RWPE2 (cell line): ENCODE data around the gene PRM1.

Experiments
- ATAC-seq: fragments of 200-7000 bp; cut with Tn5 transposase; 3 replicates; pipeline ENCODE4 v1.9.1; 2021; ENCODE audit warnings: low read depth
- DNase-seq: peaks from one replicate; pipeline ENCODE4 v3.0.0-alpha.2; 2020; ENCODE audit warnings: low spot score
- H3K27ac ChIP-seq: fragments of 450-650 bp; 2 replicates; pipeline ENCODE4 v1.5.1; 2017; ENCODE audit warnings: mild to moderate bottlenecking; ENCODE audit not compliant: poor library complexity, severe bottlenecking
- H3K27me3 ChIP-seq: fragments of 250-450 bp; sonication (Bioruptor Pico); 2 replicates; pipeline ENCODE4 v1.5.1; 2021; ENCODE audit warnings: mild to moderate bottlenecking, moderate library complexity; ENCODE audit not compliant: insufficient read depth, poor library complexity, severe bottlenecking
- H3K36me3 ChIP-seq: fragments of 250-450 bp; sonication (Bioruptor Pico); 2 replicates; pipeline ENCODE4 v1.5.1; 2020; ENCODE audit warnings: low read depth, mild to moderate bottlenecking, moderate library complexity
- H3K4me1 ChIP-seq: fragments of 250-450 bp; sonication (Bioruptor Pico); 2 replicates; pipeline ENCODE4 v1.5.1; 2021; ENCODE audit warnings: mild to moderate bottlenecking, moderate library complexity; ENCODE audit not compliant: insufficient read depth, poor library complexity, severe bottlenecking
- H3K4me3 ChIP-seq: fragments of 250-450 bp; sonication (Bioruptor Pico); 2 replicates; pipeline ENCODE4 v1.5.1; 2021; ENCODE audit warnings: mild to moderate bottlenecking, moderate library complexity; ENCODE audit not compliant: severe bottlenecking
- H3K9me3 ChIP-seq: fragments of 250-450 bp; sonication (Bioruptor Pico); 2 replicates; pipeline ENCODE4 v1.5.1; 2021; ENCODE audit warnings: mild to moderate bottlenecking, moderate library complexity; ENCODE audit not compliant: severe bottlenecking
- TF ChIP-seq, protein P1 (sequence below): fragments of 450-650 bp; IDR thresholded peaks from one replicate; pipeline ENCODE4 v1.5.1; 2017; ENCODE audit warnings: mild to moderate bottlenecking, moderate library complexity; ENCODE audit not compliant: poor library complexity, severe bottlenecking

Gene PRM1

DNA sequence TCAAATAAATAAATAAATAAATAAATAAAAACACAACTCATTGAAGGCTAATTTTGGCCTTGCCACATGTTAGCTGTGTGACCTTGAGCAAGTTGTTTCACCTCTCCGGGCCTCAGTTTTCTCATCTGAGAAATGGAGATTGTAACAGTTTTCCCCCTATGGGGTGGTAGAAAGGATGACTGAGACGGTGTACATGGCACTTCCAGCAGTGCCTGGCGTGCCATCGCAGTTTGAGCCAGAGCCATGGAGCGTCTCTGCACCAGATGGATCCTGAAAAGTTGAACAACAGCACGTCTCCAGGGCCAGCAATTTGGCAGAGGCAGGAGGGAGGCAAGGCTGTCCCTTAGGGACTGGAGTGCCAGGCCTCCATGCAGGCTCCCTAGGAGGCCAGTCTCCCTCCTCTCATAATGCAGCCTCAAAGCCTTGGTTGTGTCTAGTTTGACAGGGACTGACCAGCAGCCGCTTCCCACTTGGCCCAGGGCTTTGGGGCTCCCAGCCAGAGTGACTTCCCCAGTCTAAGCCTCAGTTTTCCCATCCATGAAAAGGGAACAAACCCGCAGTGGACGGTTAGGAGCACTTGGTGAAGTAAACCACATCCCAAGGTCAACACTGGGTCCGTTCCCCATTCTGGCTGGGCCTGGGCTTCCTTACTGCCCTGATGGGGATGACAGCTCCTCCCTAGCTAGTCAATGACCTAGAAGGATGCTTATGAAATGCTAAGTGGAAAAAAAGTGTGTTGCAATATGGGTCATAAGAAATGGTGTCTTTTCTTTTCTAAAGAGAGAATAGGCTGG is 44.5 kb downstream of the PRM1 start:
- ATAC-seq (no peak), DNase-seq (no peak)
- TF ChIP-seq, protein P1, sequence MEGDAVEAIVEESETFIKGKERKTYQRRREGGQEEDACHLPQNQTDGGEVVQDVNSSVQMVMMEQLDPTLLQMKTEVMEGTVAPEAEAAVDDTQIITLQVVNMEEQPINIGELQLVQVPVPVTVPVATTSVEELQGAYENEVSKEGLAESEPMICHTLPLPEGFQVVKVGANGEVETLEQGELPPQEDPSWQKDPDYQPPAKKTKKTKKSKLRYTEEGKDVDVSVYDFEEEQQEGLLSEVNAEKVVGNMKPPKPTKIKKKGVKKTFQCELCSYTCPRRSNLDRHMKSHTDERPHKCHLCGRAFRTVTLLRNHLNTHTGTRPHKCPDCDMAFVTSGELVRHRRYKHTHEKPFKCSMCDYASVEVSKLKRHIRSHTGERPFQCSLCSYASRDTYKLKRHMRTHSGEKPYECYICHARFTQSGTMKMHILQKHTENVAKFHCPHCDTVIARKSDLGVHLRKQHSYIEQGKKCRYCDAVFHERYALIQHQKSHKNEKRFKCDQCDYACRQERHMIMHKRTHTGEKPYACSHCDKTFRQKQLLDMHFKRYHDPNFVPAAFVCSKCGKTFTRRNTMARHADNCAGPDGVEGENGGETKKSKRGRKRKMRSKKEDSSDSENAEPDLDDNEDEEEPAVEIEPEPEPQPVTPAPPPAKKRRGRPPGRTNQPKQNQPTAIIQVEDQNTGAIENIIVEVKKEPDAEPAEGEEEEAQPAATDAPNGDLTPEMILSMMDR: no peak
- no peaks in the 10 kb centered on the region for H3K27me3 ChIP-seq
- H3K4me1 ChIP-seq: no peaks in the 10 kb centered on the region
- no peak overlapping the region for H3K4me3 ChIP-seq
- no peak overlapping the region for H3K27ac ChIP-seq
- no peaks in the 10 kb centered on the region for H3K9me3 ChIP-seq
- H3K36me3 ChIP-seq: no peaks in the 10 kb centered on the region

DNA sequence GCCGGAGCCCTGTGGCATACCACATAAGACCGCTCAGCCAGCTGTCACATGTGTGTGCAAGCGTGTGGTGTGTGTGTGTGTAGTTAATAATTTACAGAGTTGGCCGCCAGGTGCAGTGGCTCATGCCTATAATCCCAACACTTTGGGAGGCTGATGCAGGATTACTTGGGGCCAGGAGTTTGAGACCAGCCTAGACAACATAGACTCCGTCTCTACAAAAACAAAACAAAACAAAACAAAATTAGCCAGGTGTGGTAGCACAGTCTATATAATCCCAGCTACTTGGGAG is 45.5 kb downstream of the PRM1 start:
- Histone ChIP-seq H3K9me3 (no peaks in the 10 kb centered on the region), H3K4me3 (no peak overlapping the region), H3K27ac (no peak overlapping the region), H3K4me1 (no peaks in the 10 kb centered on the region), H3K27me3 (no peaks in the 10 kb centered on the region), H3K36me3 (no peaks in the 10 kb centered on the region)
- DNase-seq (no peak), ATAC-seq (no peak)
- TF ChIP-seq, protein P1: no peak

DNA sequence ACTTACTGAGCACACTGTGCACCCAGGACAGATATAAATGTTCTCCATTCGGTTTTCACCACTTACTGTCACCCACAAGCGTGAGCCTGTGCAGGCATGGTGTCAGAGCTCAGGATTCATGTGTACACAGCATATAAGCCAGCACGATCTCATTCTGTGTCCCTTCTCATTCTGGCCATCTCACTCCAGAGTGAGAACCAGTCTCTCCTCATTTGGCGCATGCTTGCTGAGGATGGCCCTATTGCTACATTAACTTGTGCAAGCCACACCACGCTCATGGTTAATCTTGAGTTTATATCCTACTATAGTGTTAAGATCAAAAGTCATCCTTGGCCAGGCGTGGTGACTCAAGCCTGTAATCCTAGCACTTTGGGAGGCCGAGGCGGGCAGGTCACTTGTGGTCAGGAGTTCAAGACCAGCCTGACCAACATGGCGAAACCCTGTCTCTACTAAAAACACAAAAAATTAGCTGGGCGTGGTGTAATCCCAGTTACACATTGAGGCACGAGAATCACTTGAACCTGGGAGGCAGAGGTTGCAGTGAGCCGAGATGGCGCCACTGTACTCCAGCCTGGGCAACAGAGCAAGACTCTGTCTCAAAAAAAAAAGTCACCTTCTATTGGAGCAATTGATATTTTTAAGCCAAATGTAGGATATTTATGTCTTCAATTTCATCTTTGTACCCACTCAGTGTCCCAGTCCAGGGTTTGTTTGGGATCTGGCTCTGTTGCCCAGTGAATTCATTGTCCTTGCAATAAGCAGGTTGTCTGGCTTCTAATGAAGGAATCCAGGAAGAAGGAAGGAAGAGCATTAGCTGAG is 46.0 kb downstream of the PRM1 start:
- ATAC-seq (no peak), DNase-seq (no peak)
- Histone ChIP-seq H3K4me1 (no peaks in the 10 kb centered on the region), H3K27me3 (no peaks in the 10 kb centered on the region), H3K9me3 (no peaks in the 10 kb centered on the region), H3K27ac (no peak overlapping the region), H3K4me3 (no peak overlapping the region), H3K36me3 (no peaks in the 10 kb centered on the region)
- TF ChIP-seq, protein P1: no peak

DNA sequence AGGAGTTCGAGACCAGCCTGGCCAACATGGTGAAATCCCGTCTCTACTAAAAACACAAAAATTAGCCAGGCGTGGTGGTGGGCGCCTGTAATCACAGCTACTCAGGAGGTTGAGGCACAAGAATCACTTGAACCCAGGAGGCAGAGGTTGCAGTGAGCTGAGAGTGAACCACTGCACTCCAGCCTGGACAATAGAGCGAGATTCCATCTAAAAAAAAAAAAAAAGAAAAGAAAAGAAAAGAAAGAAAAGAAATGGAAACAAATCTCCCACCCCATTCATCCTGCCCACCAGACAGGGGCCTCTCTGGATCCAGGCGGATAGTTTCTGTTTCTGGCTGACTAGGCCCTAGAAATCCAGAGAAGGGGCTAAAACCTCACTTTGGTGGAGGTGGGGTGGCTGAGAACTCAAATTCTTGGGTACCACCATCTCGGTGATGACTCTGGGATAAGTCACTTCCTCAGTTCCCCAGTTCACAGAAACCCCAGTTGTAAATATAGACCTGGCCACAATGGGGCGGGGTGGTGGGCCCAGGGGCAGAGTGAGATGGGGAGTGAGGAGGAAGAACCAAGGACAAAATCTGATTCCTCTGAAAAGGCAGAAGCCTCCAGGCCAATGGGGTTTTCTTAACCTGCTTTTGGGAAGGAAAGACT is 47.3 kb downstream of the PRM1 start:
- H3K9me3 ChIP-seq: no peaks in the 10 kb centered on the region
- no peak for DNase-seq
- TF ChIP-seq, protein P1: no peak
- peak; percentile 41; the same call in 1 of the 3 replicates for ATAC-seq
- H3K4me1 ChIP-seq: no peaks in the 10 kb centered on the region
- no peak overlapping the region for H3K4me3 ChIP-seq
- no peaks in the 10 kb centered on the region for H3K27me3 ChIP-seq
- no peaks in the 10 kb centered on the region for H3K36me3 ChIP-seq
- H3K27ac ChIP-seq: no peak overlapping the region
